Measurements from ENCODE around the gene CD44.

CD44 gene

DNA sequence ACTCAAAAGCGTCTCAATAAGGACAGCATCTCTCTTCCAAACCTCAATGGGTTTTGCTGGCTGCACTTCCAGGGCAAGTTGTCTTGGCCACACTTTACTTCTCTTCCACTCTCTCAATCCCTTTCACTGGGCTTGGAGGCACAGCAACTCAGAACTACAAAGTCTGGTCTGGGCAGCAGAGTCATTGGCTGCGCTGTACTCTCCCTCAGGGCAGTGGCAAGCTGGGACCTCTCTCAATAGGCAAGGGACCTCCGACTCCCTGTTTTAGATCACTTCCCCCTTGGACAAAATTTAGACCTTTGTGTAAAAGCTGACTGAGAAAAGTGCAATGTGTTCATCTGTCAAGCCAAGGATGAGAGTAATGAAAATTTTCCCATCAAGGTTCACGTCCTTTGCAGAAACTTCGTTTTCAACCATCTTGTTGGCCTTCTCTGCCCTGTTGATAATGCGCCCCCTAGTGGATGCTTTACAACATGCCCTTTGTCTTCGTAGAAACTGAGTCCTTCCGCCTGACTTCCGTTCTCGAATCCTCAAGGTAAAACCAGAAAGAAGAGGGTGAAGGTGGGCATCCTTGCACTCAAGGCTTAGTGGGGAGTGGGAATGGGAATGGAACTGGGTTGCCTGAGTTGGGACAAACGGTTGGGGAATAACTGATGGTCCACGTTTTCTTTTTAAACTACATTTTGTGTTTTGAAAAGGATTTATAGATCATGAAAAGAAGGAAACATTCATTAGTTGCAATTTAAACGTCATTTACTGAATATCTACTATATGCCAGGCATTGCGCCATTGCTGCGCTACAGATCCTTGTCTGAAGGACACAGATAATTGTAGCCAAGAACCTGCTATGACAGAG lies 99.1 kb downstream of the CD44 start:
- no peak for DNase-seq (ENCODE audit: low read depth)

DNA sequence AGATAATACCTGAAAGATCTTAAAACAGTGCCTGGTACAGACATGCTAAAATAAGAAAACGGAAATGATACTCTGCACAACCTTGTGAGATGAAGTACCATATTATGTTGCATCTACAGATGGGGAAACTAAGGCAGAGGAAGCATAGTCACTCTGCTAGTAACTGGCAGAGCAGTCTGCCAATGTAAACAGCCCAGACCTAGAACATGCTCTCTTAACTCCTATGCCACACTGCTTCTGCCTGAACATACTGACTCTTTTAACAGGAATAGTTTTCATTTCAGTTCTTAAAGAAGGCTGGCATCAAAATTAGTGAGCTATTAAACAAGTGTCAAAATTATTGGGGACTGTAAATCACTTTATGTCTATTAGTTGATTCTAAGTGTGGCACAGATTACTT lies 99.9 kb downstream of the CD44 start:
- no peak for DNase-seq (ENCODE audit: low read depth)

DNA sequence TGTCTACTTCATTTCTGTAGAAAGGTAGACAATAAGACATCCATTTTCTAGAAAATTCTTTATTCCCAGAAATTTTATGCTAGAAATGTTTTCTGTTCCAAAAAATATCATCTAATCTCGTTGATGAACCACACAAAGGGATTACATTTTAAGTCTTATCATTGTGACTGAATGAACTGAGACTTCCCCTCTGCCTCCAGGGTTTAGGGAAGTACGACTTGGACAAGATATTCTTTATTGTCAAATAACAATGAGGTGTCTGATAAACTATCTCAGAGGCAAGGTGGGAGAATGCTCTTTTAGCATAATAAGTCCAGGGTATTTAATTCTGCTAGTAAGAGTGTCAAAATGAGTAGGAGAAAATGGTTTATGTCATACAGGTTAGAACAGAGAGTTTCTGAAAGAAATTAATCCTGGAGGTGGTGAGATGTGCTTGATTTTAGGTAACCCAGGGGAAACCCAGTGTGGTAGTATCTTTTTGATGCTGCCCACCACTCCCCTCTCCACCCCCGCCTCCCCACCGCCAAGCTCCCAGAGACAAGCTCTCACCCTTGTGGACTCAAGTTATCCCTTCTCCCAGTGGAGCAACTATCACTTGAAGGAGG lies 100.6 kb downstream of the CD44 start:
- DNase-seq (ENCODE audit: low read depth), result no peak

DNA sequence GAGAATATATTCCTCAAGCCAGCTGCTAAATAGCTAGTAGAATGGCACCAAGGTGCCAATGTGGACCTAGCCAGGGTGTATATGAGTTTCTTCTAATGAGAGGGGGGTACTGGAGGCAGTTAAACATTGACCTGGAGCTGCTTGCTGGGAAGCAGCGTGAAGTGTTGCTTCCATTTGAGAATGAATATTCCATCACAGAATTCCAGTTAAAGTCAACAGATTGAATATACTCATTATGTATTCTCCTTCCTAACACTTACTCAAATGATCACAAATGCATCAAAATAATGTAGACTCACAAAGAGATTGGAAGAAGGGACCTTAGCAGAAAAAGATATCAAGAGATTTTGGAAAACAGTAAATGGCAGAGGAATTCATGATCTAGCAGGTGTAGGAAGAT lies 102.1 kb downstream of the CD44 start:
- no peak for DNase-seq (ENCODE audit: low read depth)

DNA sequence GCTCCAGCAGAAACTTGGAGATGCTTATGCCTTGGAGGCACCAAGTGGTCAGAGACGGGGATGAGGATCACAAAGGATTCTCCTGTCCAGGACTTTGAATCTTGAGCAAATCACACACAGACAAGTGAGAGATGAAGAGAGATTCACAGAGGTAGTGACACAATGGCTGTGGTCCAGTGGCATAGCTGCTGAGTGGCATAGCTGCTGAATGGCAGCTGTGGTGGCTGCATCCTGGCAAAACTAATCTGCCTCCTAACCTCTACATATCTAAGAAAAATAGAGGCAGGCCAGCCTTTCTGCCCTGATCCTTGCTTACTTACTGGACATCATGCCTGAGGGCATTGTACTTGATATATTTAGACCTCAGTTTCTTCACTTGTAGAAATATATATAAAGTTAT lies 102.6 kb downstream of the CD44 start:
- DNase-seq (ENCODE audit: low read depth), result no peak

DNA sequence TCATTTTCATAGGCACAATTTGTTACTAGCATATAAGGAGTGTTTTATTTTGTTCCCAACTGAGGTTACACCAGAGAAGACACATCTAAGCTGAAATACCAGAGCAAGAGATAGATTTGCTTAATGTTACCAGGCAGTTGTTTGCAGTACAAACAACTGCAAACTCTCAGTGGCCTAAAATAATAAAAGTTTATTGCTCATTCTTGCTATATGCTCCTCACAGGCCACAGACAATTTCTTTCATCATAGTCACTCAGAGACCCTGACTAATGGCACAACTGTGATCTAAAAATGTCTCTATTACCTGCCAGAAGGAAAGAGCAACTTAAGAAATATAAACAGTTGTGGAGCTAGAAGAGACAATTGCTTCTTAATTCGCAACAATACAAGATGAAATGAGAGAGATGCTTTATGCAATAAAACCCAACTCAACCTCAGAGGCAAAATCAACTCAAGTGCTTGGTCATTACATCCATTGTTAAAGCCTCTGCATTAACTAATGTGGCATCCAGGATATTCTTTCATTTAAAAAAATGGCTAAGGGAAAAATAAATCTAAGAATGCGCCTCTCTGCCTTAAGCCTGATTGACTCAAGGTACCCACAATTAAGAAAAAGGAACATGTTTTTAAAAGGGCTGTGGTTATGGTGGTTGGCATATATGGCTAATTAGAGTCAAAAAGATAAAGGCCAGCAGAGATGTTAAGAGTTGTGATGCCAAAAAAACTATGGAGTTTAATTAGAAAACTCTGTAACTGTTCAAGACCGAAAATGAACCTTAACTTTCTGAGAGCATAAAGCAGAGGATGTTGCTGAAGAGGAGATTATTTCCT lies 103.7 kb downstream of the CD44 start:
- DNase-seq (ENCODE audit: low read depth), result no peak

DNA sequence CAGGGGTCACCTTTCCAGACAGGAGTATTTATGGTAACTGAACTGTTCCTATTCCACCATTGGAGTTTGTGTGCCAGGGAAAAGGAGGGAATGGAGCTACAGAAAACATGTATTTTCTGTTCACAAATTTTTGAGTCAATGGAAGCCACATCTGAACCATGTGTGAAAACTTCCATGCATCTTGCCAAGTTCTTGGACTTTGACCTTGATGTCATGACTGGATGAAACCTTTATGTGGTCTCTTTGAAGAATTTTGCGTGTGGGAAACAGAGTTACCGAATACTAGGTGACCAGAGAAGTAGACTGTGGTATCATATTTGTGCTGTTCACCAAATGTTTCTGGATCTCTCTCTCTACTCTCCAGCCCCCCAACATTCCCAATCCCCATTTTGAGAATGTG lies 104.8 kb downstream of the CD44 start:
- no peak for DNase-seq (ENCODE audit: low read depth)

DNA sequence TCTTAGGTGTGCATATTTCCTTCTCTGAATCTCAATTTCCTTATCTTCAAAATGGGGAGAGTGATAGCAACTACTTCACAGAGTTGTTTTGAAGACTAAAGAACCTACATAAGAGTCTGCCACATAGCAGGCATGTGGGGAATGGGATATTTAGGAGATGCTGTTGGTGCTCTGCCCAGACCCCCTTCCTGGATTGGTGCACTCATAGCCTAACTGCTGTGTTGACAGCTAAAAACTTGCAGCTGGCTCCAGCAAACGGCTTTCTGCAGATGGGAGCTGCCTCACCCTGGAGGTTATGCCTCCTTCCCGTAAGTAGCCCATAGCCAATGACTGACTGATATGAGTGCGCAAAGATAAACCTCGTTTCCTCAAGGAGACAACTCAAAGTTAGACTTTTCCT lies 106.1 kb downstream of the CD44 start:
- no peak for DNase-seq (ENCODE audit: low read depth)

DNA sequence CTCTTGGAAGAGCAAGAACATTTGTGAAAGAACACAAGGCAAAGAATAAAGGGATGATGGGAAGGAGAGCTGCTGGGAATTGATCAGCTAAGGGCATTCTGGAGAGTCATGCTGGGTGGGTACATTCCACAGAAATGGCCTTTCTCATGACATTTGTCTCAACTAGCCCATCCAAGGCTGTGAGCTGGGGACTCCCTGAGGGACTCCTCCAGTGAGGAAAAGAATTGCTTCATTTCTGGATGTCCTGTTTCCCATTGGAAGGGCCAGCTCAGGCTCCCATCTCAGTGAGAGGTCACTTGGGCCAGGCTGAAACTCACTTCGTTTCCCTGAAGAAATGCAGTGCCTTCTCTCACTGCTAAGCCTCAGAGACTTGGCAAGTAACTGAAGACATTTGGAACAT lies 106.8 kb downstream of the CD44 start:
- no peak for DNase-seq (ENCODE audit: low read depth)

DNA sequence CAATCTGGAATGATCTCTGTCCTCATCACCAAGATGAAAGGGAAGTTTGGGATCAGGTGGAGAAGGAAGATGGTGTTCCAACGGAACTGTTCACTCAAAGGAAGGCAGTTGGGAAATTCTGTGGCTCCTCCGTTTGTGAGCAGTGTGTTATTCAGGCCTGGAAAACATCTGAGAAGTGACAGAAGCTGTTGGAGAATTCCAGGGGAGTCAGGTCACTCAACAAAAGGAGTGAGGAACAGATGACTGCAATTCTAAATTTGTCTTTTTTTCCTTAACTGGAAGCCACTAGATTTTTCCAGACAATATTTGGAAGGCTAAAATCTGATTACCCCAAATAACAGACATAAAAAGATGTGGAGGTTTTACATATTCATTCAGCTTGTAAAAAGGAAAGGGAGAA lies 107.8 kb downstream of the CD44 start:
- no peak for DNase-seq (ENCODE audit: low read depth)

DNA sequence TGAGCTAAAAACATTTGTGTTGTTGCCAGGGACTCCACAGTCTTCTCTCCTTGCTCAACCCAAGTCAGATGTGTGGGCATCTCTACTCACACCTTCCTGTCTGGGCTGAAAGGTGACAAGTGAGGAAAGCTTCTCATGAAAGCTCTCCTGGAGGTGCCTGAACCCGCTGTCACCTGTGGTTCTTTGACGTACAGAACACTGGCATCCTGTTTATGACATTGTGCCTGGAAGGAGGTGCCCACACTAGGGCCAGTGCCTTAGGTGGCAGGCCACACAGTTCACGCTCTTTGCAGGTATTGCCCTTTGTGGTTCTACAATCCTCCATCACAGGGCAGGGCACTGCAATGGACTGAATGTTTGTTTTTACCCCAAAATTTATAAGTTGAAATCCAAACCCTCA lies 108.5 kb downstream of the CD44 start:
- peak; percentile 38 for DNase-seq (ENCODE audit: low read depth)

DNA sequence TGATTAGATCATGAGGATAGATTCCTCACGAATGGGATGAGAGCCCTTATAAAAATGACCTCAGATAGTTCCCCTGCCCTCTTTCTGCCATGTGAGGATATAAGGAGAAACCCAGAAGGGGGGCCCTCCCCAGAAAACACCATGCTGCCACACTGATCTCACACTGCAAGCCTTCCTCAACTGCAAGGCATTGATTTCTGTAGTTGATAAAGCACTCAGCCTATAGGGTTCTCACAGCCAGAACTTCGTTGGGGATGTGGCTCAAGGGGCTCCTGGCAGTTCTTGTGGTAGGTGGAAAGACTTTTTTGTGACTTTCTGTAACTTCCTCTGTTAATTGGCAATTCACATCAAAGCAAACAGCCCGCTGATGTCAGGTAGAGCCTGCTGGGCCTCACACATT lies 108.9 kb downstream of the CD44 start:
- no peak for DNase-seq (ENCODE audit: low read depth)

DNA sequence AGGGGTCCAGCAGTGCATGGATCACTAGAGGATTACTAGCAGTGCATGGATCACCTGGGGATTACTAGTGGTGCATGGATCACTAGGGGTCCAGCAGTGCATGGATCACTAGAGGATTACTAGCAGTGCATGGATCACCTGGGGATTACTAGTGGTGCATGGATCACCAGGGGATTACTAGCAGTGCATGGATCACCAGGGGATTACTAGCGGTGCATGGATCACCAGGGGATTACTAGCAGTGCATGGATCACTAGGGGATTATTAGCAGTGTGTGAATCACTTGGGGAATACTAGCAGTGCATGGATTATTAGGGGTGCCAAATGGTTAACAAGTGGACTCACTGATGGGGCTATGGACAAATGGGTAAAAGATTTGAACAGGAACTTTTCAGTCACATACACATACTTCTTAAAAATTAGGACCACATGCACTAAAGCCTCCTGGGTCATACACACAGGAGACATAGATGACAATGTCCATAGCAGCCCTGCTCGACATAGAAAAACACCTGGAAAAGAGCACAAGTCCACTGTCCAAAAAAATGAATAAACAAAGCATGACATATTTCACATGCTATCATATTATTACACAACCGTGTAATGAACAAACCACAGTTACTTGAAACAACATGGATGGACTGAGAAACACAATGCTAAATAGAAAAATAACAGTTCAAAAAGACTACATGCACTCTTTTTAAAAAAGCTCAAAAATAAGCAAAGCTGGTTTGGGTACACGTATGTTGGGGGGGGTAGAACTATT lies 109.8 kb downstream of the CD44 start:
- DNase-seq (ENCODE audit: low read depth), result no peak

DNA sequence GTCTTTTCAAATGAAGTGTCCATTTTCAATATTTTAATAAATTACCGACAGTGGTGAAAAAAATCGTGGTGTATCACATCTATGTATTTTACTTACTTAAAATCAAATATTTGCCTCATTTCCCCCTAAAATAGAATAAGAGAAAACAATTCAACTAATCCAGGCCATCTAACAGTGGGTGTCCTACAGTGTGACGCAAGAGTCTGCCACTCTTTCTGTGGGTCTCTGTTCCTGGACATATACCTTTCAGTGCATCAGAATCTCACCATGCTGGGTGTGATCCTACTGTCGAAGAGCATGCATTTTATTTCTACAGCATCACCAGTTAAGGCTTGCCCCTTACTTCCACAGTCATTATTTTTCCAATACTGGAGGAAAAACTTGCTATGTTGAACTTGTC lies 111.2 kb downstream of the CD44 start:
- no peak for DNase-seq (ENCODE audit: low read depth)

DNA sequence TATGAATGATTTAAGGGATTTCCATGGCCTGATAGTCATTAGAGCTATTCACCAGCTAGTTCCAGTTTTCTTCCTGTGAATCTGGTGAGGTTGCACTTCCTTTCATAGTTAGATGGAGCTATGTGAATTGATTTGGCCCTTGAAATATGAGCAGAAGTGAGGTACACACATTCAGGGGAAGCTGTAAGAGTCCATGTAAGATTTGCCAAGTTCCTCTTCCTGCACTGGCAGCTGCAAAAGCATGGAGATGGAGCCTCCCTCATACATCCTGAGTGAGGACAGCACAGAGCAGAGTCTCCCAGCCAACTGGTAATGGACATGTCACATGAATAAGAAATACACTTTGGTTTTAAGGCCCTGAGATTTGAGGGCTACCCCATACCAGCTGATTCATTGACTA lies 111.7 kb downstream of the CD44 start:
- DNase-seq (ENCODE audit: low read depth), result no peak

DNA sequence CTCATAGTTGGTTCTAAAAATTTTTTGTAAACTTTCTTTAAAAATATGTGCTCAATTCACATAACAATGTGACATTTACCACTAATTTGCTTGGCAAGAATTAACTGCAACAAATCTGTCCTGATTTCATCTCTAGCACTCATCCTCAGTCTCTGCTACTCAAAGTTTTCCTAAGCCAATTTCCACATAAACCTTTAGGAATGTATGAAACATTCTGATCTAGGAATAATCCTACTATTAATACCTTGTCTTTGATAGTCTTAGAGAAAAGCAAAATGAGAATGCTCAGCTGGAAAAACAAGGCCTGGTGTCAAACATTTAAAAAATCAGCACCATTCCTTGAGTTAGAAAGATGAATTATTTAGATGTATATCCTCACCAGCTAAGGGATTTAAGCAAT lies 114.3 kb downstream of the CD44 start:
- no peak for DNase-seq (ENCODE audit: low read depth)

DNA sequence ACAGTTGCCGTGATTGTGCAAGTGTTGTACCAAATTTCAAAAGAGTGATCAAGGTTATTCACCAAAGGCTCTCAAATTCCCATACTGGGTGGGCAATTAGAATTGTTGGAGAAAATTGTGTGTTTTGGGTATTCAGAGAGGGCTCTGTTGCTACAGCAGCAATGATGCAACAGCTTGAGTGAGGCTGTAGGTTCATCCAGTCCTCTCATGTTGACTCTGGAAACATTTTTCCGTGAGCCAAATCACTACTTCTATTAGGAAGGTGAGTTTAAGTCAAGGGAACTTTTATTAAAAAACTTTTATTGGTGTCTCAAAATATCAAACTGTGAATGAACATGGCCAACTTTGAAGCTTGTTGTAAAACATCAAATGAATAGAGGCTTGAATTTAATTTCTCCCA lies 116.5 kb downstream of the CD44 start:
- DNase-seq (ENCODE audit: low read depth), result no peak

DNA sequence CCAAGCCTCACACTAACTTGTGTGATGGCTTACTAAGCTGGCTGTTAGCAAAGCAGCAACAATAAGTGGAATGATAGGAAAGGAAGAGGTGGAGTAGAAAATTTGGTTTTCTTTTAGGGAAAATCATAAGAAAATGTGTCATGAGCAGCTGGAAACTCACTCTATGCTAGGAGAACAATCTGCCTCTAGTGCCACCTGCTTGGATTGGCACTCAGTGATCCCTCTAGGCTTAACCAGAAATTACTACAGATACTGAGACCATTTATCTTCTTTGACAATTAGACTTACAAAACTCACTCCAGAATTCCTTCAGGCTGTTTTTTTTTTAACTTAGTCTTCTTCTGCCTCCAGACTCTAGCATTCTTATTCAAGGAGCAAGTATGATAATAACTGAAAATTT lies 117.3 kb downstream of the CD44 start:
- no peak for DNase-seq (ENCODE audit: low read depth)

DNA sequence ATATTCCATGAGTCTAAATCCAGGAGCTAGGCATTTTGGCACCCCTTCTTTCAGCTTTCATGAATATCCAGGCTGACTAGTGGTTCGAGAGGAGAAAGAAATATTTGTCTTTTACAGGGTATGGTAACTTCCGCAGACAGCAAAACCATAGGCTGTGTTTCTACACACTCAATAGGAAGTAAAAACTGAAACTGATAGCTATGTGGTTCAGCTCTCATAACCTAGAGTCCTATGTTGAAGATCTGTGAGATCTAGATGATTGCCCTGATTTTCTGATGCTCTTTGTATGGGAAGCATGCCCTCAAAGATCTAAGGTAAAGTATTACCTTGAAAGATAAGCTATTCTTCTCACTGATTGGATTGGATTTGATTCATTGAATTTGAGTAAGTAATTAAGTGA lies 118.3 kb downstream of the CD44 start:
- no peak for DNase-seq (ENCODE audit: low read depth)

DNA sequence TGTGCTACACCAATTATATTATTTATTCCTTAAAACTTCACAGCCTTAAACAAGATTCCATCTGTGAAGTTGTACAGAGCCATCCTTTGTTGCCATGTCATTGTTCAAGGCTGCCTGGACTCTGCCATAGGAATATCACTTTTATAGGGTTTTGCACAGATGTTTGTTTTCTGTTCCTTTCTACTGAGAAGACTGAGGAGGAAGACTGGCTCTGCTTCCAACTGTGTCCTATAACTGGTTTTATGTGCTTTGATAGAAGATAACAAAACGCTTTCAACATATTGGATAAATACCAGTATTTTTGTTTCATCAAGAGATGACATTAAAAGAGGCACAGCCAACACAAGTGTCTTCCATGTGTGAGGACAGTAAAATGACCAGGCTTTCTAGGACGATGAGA lies 120.6 kb downstream of the CD44 start:
- DNase-seq (ENCODE audit: low read depth), result no peak

DNA sequence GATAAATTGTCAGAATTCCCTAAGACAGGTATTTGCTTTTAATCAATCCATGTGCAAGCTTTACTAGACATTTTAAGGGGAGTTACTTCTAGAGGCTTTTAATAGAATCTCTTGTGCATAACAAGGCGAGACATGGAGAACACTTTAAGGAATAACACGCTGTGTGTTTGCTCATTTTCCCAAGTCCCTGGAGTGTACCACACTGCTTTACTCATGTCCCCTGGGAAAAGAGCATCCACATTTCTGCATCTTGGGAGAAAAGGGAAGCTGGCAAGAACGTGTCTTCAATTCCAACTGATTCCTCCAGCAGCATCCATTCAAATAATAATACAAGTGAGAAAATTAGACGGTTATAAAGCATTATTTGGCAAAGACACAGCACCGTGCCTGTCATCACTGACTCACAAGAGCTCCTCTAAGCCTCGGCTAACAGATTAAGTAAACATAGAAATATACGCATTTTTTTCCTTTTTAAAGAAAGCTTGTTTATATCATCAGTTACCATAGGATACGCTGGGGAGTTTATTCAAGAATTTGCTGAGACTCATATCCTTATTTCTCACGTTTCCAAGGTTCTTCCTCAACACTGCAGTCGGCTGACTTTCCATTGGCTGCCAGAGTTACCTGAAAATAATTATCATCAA lies 121.5 kb downstream of the CD44 start:
- no peak for DNase-seq (ENCODE audit: low read depth)

DNA sequence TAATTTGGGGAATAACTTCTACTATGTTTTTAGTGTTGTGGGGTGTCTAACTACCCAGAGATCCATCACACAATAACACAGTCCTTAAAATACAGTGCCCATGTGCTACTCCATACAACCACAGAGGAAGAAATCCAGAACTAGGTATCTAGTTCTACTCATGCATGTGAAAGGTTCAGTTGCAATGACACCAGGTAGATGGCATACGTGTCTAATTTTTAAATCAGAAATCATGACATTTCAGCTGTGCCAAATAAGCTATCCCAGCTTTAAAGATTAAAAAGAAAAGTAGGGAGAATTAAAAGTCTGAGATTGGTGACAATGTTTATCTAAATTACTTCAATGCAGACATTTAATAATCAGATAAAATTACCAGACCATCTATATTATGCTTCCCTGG lies 122.2 kb downstream of the CD44 start:
- no peak for DNase-seq (ENCODE audit: low read depth)

Data from activated T-cell treated with anti-CD3 and anti-CD28 coated beads for 1 hour (primary cell).